Stimulated activated CD4-positive, alpha-beta T cell treated with anti-CD3 and anti-CD28 coated beads, Interleukin-1b, Interleukin-23, amount 100 ng/mL, for 1 hour (primary cell): ENCODE data around the gene MMP26.
"Not testable (repeated sequence)": the region's sequence is repeated elsewhere in the genome, so short reads cannot be mapped to it uniquely, and the experiment has no call there.

ENCODE experiments used
- DNase-seq, 2 donors: peaks; one replicate each; pipeline ENCODE4 v3.0.0-alpha.2; 2020; ENCODE audit warnings: low read depth in 2 of 2

Gene MMP26

GRCh38 chr11:4722616-4723534, 18.3 kb downstream of the MMP26 start:
- DNase-seq = not testable (repeated sequence)

- no peak for DNase-seq
These were observed 22.6 kb downstream of the MMP26 start for GRCh38 chr11:4727171-4727570.

GRCh38 chr11:4740735-4741134, 36.2 kb downstream of the MMP26 start:
- no peak for DNase-seq

- no peak for DNase-seq
These were observed 43.9 kb downstream of the MMP26 start for GRCh38 chr11:4748438-4748837.

GRCh38 chr11:4751201-4751600, 46.6 kb downstream of the MMP26 start:
- DNase-seq = no peak
